AG04450 (cell line): ENCODE results near the gene RBBP6. TPM values are rescaled to one million over a fixed set of nuclear protein-coding genes. Genes with fewer than 3 reads are reported as not detected.

Experiments
- CTCF ChIA-PET: fragments of 300-600, 350-600 bp; formaldehyde crosslinking; extraction: SDS; loops from one replicate; lab custom pipeline; 2022; ENCODE audit warnings: antibody characterized with exemption, inconsistent platforms; lab: Charles Lee
- POLR2A ChIA-PET: fragments of 350-600 bp; formaldehyde crosslinking; extraction: SDS; loops from one replicate; lab custom pipeline; 2021; ENCODE audit warnings: antibody characterized with exemption, inconsistent platforms; lab: Yijun Ruan, JAX
- DNase-seq: peaks from one replicate; pipeline ENCODE4 v3.0.0-alpha.2; 2011; ENCODE audit warnings: low read depth, low spot score
- H3K27ac ChIP-seq: one replicate; pipeline ENCODE4 v1.5.1; 2012; ENCODE audit warnings: low read depth, low read length, control low read depth
- H3K27me3 ChIP-seq: one replicate; pipeline ENCODE4 v1.6.0; 2012; ENCODE audit warnings: low read length; ENCODE audit not compliant: control insufficient read depth, insufficient read depth
- H3K4me3 ChIP-seq: 2 replicates; pipeline ENCODE4 v1.5.1; 2011; ENCODE audit warnings: mild to moderate bottlenecking, low read depth, low read length, control low read depth
- H3K9me3 ChIP-seq: 2 replicates; pipeline ENCODE4 v1.5.1; 2012; ENCODE audit warnings: low read length; ENCODE audit not compliant: control insufficient read depth, insufficient read depth
- polyA plus RNA-seq: library from polyadenylated mRNA; depleted of rRNA; stranded (reverse); fragments of >200 nt; gene quantifications from 2 replicates; pipeline ENCODE4 v1.2.3, GENCODE V29; 2011
- TF ChIP-seq, protein P1 (sequence below): IDR thresholded peaks from 2 replicates; pipeline ENCODE4 v1.5.1; 2011; ENCODE audit warnings: low read depth, low read length, control low read depth, inconsistent platforms

RBBP6 gene
- polyA plus RNA-seq, 1 experiment: 41.7 TPM

DNA sequence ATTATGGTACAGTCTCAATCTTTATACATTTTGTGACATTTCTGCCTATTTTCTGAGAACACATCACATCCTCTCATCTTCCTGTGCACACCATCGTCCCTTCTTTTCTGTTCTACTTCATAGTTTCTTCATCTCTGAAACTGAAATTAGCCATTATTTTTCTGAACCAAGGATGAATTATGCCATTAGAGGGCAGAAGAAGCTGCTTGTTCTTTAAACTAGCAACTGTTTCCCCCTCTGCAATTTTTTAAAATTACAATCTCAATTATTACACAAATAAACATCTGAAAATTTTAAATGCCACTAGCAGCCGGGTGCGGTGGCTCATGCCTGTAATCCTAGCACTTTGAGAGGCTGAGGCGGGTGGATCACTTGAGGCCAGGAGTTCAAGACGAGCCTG, 41.3 kb downstream of the RBBP6 start:
- ChIA-PET CTCF (interaction anchor here (0.6 to 2.0 kb wide), 45 partner anchors 12 to 555 kb away, joined by 3 to 14 read pairs (median 4); no protein-coding TSS in a partner anchor), POLR2A (interaction anchor here (0.6 kb wide), 1 partner anchor 31 kb away, joined by 3 read pairs; no protein-coding TSS in a partner anchor)
- H3K9me3 ChIP-seq: no peaks in the 10 kb centered on the region
- no peak overlapping the region for H3K27ac ChIP-seq
- H3K27me3 ChIP-seq: no peaks in the 10 kb centered on the region
- TF ChIP-seq, protein P1, sequence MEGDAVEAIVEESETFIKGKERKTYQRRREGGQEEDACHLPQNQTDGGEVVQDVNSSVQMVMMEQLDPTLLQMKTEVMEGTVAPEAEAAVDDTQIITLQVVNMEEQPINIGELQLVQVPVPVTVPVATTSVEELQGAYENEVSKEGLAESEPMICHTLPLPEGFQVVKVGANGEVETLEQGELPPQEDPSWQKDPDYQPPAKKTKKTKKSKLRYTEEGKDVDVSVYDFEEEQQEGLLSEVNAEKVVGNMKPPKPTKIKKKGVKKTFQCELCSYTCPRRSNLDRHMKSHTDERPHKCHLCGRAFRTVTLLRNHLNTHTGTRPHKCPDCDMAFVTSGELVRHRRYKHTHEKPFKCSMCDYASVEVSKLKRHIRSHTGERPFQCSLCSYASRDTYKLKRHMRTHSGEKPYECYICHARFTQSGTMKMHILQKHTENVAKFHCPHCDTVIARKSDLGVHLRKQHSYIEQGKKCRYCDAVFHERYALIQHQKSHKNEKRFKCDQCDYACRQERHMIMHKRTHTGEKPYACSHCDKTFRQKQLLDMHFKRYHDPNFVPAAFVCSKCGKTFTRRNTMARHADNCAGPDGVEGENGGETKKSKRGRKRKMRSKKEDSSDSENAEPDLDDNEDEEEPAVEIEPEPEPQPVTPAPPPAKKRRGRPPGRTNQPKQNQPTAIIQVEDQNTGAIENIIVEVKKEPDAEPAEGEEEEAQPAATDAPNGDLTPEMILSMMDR: peak; percentile 64
- peak; percentile 10 for DNase-seq
- H3K4me3 ChIP-seq: no peak overlapping the region

DNA sequence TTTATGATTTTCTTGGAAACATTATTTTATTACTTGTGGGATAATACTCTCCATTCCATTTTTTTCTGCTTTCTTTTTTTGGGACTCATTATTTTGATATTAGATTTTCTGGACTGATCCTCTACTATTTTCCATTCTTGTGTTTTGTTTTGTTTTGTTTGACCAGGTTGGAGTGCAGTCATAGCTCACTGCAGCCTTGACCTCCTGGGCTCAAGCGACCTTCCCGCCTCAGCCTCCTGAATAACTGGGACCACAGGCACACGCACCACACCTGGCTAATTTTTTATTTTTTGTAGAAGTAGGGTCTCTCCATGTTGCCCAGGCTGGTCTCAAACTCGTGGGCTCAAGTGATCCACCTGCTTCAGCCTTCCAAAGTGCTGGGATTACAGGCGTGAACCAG, 44.1 kb downstream of the RBBP6 start:
- no peak for DNase-seq
- Histone ChIP-seq H3K27ac (no peak overlapping the region), H3K9me3 (no peaks in the 10 kb centered on the region), H3K4me3 (no peak overlapping the region), H3K27me3 (no peaks in the 10 kb centered on the region)
- POLR2A ChIA-PET: no interaction called here
- TF ChIP-seq, protein P1: no peak
- CTCF ChIA-PET: no interaction called here

DNA sequence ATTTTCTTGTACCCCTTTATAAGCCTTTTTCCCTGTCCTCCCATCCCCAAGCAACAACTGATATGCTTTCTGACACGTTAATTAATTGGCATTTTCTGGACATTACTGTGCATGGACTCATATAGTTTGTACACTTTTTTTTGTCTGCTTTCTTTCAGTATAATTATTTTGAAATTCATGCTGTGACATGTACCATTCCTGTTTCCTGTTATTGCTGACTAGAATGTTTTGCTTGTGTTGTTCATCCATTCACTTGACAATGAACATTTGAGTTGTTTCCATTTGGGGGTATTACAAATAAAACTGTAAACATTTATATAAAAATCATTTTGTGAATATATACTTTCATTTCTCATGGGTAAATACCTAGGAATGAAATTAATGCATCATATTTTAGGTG, 50.6 kb downstream of the RBBP6 start:
- ChIA-PET CTCF (no interaction called here), POLR2A (no interaction called here)
- TF ChIP-seq, protein P1: no peak
- no peak overlapping the region for H3K4me3 ChIP-seq
- no peak for DNase-seq
- no peaks in the 10 kb centered on the region for H3K9me3 ChIP-seq
- no peaks in the 10 kb centered on the region for H3K27me3 ChIP-seq
- no peak overlapping the region for H3K27ac ChIP-seq

DNA sequence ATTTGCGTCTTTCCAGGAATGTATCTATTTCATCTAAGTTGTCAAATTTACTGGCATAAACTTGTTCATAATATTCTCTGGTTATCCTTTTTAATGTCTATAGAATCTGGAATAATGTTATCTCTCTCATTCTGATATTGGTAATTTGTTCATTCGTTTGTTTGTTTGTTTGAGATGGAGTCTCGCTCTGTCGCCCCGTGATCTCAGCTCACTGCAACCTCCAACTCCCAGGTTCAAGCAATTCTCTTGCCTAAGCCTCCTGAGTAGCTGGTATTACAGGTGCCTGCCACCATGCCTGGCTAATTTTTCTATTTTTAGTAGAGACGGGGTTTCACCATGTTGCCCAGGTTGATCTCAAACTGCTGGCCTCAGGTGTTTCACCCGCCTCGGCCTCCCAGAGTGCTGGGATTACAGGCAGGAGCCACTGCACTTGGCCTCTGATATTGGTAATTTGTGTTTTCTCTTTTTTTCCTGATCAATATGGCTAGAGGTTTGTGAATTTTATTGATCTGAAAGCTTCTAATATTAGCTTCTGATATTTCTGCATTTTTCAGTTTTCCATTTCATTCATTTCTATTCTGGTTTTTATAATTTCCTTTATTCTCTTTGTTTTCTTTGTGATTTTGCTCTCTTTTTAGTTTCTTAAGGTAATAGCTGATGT, 59.5 kb downstream of the RBBP6 start:
- Histone ChIP-seq H3K4me3 (no peak overlapping the region), H3K27ac (no peak overlapping the region), H3K27me3 (no peaks in the 10 kb centered on the region), H3K9me3 (no peaks in the 10 kb centered on the region)
- ChIA-PET CTCF (interaction anchor here (0.6 to 0.9 kb wide), 2 partner anchors 42 to 627 kb away, joined by 3 to 4 read pairs; no protein-coding TSS in a partner anchor), POLR2A (no interaction called here)
- no peak for DNase-seq
- TF ChIP-seq, protein P1: no peak

DNA sequence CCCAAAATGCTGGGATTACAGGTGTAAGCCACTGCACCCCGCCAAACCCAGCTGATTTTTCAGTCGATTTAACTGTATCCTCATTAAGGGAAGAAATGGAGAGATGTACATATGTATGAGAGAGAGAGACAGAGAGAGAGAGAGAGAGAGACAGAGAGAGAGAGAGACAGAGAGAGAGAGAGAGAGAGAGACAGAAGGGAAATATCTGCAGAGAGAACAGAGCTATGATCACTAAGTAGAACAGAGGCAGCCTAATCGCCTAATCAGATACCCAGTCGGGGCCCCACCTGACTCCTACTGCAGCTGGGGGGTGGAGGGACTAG, 70.0 kb downstream of the RBBP6 start:
- Histone ChIP-seq H3K27me3 (peaks cover 11% of the 10 kb centered on the region), H3K9me3 (no peaks in the 10 kb centered on the region; the same call in 1 of the 2 replicates), H3K4me3 (no peak overlapping the region), H3K27ac (no peak overlapping the region)
- ChIA-PET CTCF (interaction anchor here (0.6 to 0.7 kb wide), 2 partner anchors 8 kb away, joined by 3 read pairs; no protein-coding TSS in a partner anchor), POLR2A (no interaction called here)
- TF ChIP-seq, protein P1: no peak
- no peak for DNase-seq
